H1 (cell line): ENCODE results near the gene LRCH1. TPM values are rescaled to one million over a fixed set of nuclear protein-coding genes. Genes with fewer than 3 reads are reported as not detected.

Experiments
- CTCF ChIA-PET: fragments of 300-600 bp; sonication (Branson Sonifier 250); formaldehyde crosslinking; loops from one replicate; lab custom pipeline; 2021; ENCODE audit not compliant: partially characterized antibody; lab: Charles Lee
- POLR2A ChIA-PET: fragments of 300-600 bp; sonication (Branson Sonifier 250); formaldehyde crosslinking; loops from one replicate; lab custom pipeline; 2021; ENCODE audit warnings: inconsistent platforms; ENCODE audit not compliant: partially characterized antibody; lab: Charles Lee
- DNase-seq, 2 experiments: peaks; one replicate each; pipeline versions ENCODE4 v3.0.0 to v3.0.0-alpha.2; 2010 to 2022; ENCODE audit warnings: low spot score in 2 of 2, low read depth in 1 of 2, mixed read lengths in 1 of 2
- FAIRE-seq: peaks from 2 replicates; lab custom pipeline; 2011; peaks lifted over from hg19 to GRCh38; lab: Jason Lieb, UNC
- H2AFZ ChIP-seq: 2 replicates; pipeline ENCODE4 v1.8.1; 2012; ENCODE audit warnings: low read length, inconsistent platforms
- H2AK5ac ChIP-seq: 2 replicates; pipeline ENCODE4 v1.6.1; 2013; ENCODE audit warnings: low read depth, low read length
- H2BK120ac ChIP-seq: replicated peaks from 2 replicates; pipeline ENCODE3; 2013; ENCODE audit warnings: low read depth, low read length, inconsistent platforms
- H2BK12ac ChIP-seq: 2 replicates; pipeline ENCODE4 v1.6.1; 2013; ENCODE audit warnings: low read depth, low read length
- H2BK15ac ChIP-seq: 2 replicates; pipeline ENCODE4 v1.6.1; 2013; ENCODE audit warnings: low read length
- H2BK20ac ChIP-seq: 2 replicates; pipeline ENCODE4 v1.6.1; 2013; ENCODE audit warnings: low read length
- H2BK5ac ChIP-seq: 2 replicates; pipeline ENCODE4 v1.6.1; 2013; ENCODE audit warnings: low read depth, low read length
- H3K14ac ChIP-seq: 2 replicates; pipeline ENCODE4 v1.6.1; 2013; ENCODE audit warnings: inconsistent platforms; ENCODE audit not compliant: insufficient read length
- H3K18ac ChIP-seq: 2 replicates; pipeline ENCODE4 v1.6.1; 2013; ENCODE audit warnings: low read length; ENCODE audit errors: extremely low read depth
- H3K23ac ChIP-seq: 2 replicates; pipeline ENCODE4 v1.6.1; 2013; ENCODE audit warnings: inconsistent platforms; ENCODE audit not compliant: insufficient read length
- H3K23me2 ChIP-seq: 2 replicates; pipeline ENCODE4 v1.6.1; 2013; ENCODE audit warnings: low read depth, low read length
- H3K27ac ChIP-seq: 2 replicates; pipeline ENCODE4 v1.6.1; 2011; ENCODE audit warnings: low read depth, low read length, inconsistent platforms
- H3K27me3 ChIP-seq, 4 experiments: replicated peaks in 1 of 4; 1 replicate in 1 of 4; 2 replicates in 3 of 4; pipeline versions ENCODE4 v1.6.1 to v1.8.1; 2011 to 2013; ENCODE audit warnings: low read length in 3 of 4, mild to moderate bottlenecking in 3 of 4, inconsistent platforms in 2 of 4, mixed read lengths in 2 of 4, moderate library complexity in 1 of 4; ENCODE audit not compliant: control insufficient read depth in 3 of 4, insufficient read depth in 3 of 4; ENCODE audit errors: extremely low read depth in 1 of 4
- H3K36me3 ChIP-seq, 4 experiments: 2 replicates each; pipeline versions ENCODE4 v1.6.1 to v1.8.1; 2011 to 2013; ENCODE audit warnings: mild to moderate bottlenecking in 4 of 4, low read length in 3 of 4, moderate library complexity in 2 of 4, control low read depth in 1 of 4, inconsistent platforms in 1 of 4; ENCODE audit not compliant: insufficient read depth in 4 of 4, control insufficient read depth in 2 of 4
- H3K4ac ChIP-seq: replicated peaks from 2 replicates; pipeline ENCODE3; 2013; ENCODE audit warnings: low read length, low read depth, mixed read lengths, inconsistent platforms; ENCODE audit not compliant: insufficient read length
- H3K4me1 ChIP-seq, 4 experiments: replicated peaks in 1 of 4; 1 replicate in 1 of 4; 2 replicates in 3 of 4; pipeline versions ENCODE4 v1.6.1 to v1.8.1; 2011 to 2013; ENCODE audit warnings: low read length in 3 of 4, inconsistent platforms in 2 of 4, mixed read lengths in 1 of 4; ENCODE audit not compliant: insufficient read depth in 4 of 4, control insufficient read depth in 3 of 4
- H3K4me2 ChIP-seq, 2 experiments: 2 replicates each; pipeline versions ENCODE4 v1.6.1 to v1.8.1; 2011 to 2013; ENCODE audit warnings: low read depth in 2 of 2, low read length in 2 of 2, control low read depth in 1 of 2, inconsistent platforms in 1 of 2, mild to moderate bottlenecking in 1 of 2; ENCODE audit not compliant: insufficient read depth in 1 of 2
- H3K4me3 ChIP-seq, 4 experiments: fragments of 200-600, 300-600 bp in 1 of 4; sonication (generic), shearing (Covaris generic), sonication (Bioruptor Twin) in 1 of 4; 2 replicates each; pipeline versions ENCODE4 v1.5.1 to v1.8.1; 2011 to 2016; ENCODE audit warnings: low read length in 4 of 4, low read depth in 3 of 4, control low read depth in 2 of 4, inconsistent platforms in 2 of 4, mild to moderate bottlenecking in 2 of 4, mixed read lengths in 1 of 4, moderate library complexity in 1 of 4; ENCODE audit not compliant: insufficient read depth in 2 of 4; ENCODE audit errors: extremely low read depth in 1 of 4
- H3K56ac ChIP-seq: replicated peaks from 2 replicates; pipeline ENCODE3; 2013; ENCODE audit warnings: low read depth, mild to moderate bottlenecking, mixed read lengths, low read length, inconsistent platforms; ENCODE audit not compliant: insufficient read length
- H3K79me1 ChIP-seq: 2 replicates; pipeline ENCODE4 v1.6.1; 2013; ENCODE audit warnings: low read depth, low read length, control low read depth
- H3K79me2 ChIP-seq, 2 experiments: 2 replicates each; pipeline versions ENCODE4 v1.6.1 to v1.8.1; 2012 to 2013; ENCODE audit warnings: low read length in 2 of 2, mild to moderate bottlenecking in 2 of 2, inconsistent platforms in 1 of 2; ENCODE audit not compliant: insufficient read depth in 2 of 2, control insufficient read depth in 1 of 2
- H3K9ac ChIP-seq, 4 experiments: replicated peaks in 1 of 4; 1 replicate in 1 of 4; 2 replicates in 3 of 4; pipeline versions ENCODE4 v1.6.1 to v1.8.1; 2011 to 2013; ENCODE audit warnings: low read depth in 3 of 4, low read length in 3 of 4, control low read depth in 2 of 4, mild to moderate bottlenecking in 2 of 4, moderate library complexity in 2 of 4, inconsistent platforms in 1 of 4; ENCODE audit errors: extremely low read depth in 1 of 4
- H3K9me3 ChIP-seq, 2 experiments: 2 replicates each; pipeline versions ENCODE4 v1.6.1 to v1.8.1; 2012 to 2013; ENCODE audit warnings: mild to moderate bottlenecking in 2 of 2, moderate library complexity in 2 of 2, control low read depth in 1 of 2, inconsistent platforms in 1 of 2, low read depth in 1 of 2, low read length in 1 of 2, mixed read lengths in 1 of 2; ENCODE audit not compliant: insufficient read depth in 2 of 2
- H4K20me1 ChIP-seq, 2 experiments: replicated peaks in 1 of 2; 2 replicates each; pipeline versions ENCODE3 to v1.8.1; 2011 to 2013; ENCODE audit warnings: inconsistent platforms in 2 of 2, low read length in 2 of 2, mild to moderate bottlenecking in 1 of 2; ENCODE audit not compliant: insufficient read depth in 2 of 2, control insufficient read depth in 1 of 2
- H4K5ac ChIP-seq: 2 replicates; pipeline ENCODE4 v1.6.1; 2013; ENCODE audit warnings: low read length, low read depth, mixed read lengths, inconsistent platforms; ENCODE audit not compliant: insufficient read length
- H4K8ac ChIP-seq: 2 replicates; pipeline ENCODE4 v1.8.0; 2013; ENCODE audit warnings: mild to moderate bottlenecking, moderate library complexity, low read length, inconsistent platforms; ENCODE audit not compliant: insufficient read depth; ENCODE audit errors: extremely low read depth
- H4K91ac ChIP-seq: replicated peaks from 2 replicates; pipeline ENCODE3; 2013; ENCODE audit warnings: low read length, mixed read lengths, inconsistent platforms; ENCODE audit not compliant: insufficient read length
- BACH1 ChIP-seq: IDR thresholded peaks from 2 replicates; pipeline ENCODE4 v1.6.1; 2012; ENCODE audit warnings: low read length, improper control_type of control experiment
- BCL11A ChIP-seq, 2 experiments: IDR thresholded peaks; one replicate each; pipeline ENCODE4 v1.6.1; 2011; ENCODE audit warnings: low read depth in 2 of 2, low read length in 2 of 2, mild to moderate bottlenecking in 2 of 2
- EP300 ChIP-seq, 2 experiments: IDR thresholded peaks; 1 replicate in 1 of 2; 2 replicates in 1 of 2; pipeline ENCODE4 v1.6.1; 2011 to 2012; ENCODE audit warnings: low read depth in 2 of 2, low read length in 2 of 2, mild to moderate bottlenecking in 2 of 2, borderline replicate concordance in 1 of 2, inconsistent platforms in 1 of 2, moderate library complexity in 1 of 2
- JUN ChIP-seq: IDR thresholded peaks from 2 replicates; pipeline ENCODE4 v1.6.1; 2011; ENCODE audit warnings: low read depth, mild to moderate bottlenecking, improper control_type of control experiment, low read length
- KDM1A ChIP-seq: fragments of 200-600, 300-600 bp; sonication (generic); IDR thresholded peaks from 2 replicates; pipeline ENCODE4 v1.7.1; 2016; ENCODE audit warnings: mild to moderate bottlenecking, low read length, borderline replicate concordance
- WGBS, 2 experiments: shearing (Covaris generic) in 1 of 2; methylation state at CpG; one replicate each; pipeline versions ENCODE4 v1.1.6 to v1.1.7; 2013 to 2015; ENCODE audit warnings: low lambda C conversion rate in 2 of 2, mixed read lengths in 2 of 2, inconsistent platforms in 1 of 2, low coverage in 1 of 2, missing lambda C conversion rate in 1 of 2; ENCODE audit not compliant: insufficient replicate concordance in 2 of 2, insufficient coverage in 1 of 2, insufficient read length in 1 of 2; ENCODE audit errors: extremely low coverage in 1 of 2, missing lambda C conversion rate in 1 of 2; 5-methylcytosine and 5-hydroxymethylcytosine counted together
- polyA plus RNA-seq, 7 experiments: library from polyadenylated mRNA; depleted of rRNA in 3 of 7; stranded (reverse) in 5 of 7; unstranded in 2 of 7; fragments of >200 nt in 5 of 7; fragments of 200-250 nt in 2 of 7; gene quantifications; 1 replicate in 5 of 7; 2 replicates in 1 of 7; 4 replicates in 1 of 7; pipeline versions ENCODE4 v1.2.1 to v1.2.3, GENCODE V29; 2011 to 2013; ENCODE audit warnings: missing spikeins in 2 of 7, mixed read lengths in 2 of 7
- total RNA-seq: library from RNA; stranded (reverse); fragmentation: NEBNext Ultra II Directional; extraction: Animal tissue kit (Norgen Biotek cat#: 25700); gene quantifications from 2 replicates; pipeline ENCODE4 v1.2.1, GENCODE V29; 2021

Gene LRCH1
- total and polyA plus RNA-seq, 2 of the 8 experiments (the other 6 are each of a cell fraction or from before 2014, with no cell fraction given), result 3.0 to 10.1 TPM

DNA sequence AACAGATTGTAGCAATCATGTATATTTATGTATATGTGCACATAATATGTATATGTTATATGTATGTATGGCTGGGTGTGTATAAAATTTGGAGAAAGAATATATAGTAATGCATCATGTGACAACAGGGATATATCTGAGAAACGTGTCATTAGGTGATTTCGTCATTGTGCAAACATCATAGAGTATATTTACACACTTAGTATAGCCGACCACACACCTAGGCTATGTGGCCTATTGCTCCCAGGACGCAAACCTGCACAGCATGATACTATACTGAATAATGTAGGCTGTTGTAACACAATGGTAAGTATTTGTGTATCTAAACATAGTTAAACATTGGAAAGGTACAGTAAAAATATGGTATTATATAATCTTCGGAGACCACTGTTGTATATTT lies 200.2 kb downstream of the LRCH1 start:
- no peaks in the 10 kb centered on the region for H3K9me3 ChIP-seq
- no peak overlapping the region for H4K8ac ChIP-seq
- TF ChIP-seq EP300 (IDR thresholded peaks at IDR 0.05; ENCODE audit: borderline replicate concordance in 1 of 2, low read depth in 2 of 2, low read length in 2 of 2) (no peak), BACH1 (no peak), BCL11A (IDR thresholded peaks at IDR 0.05; ENCODE audit: low read depth in 2 of 2, low read length in 2 of 2) (no peak), JUN (no peak), KDM1A (no peak)
- no peak overlapping the region for H2BK5ac ChIP-seq
- no peaks in the 10 kb centered on the region for H3K79me2 ChIP-seq
- H3K27ac ChIP-seq, result no peak overlapping the region
- no peak overlapping the region for H4K91ac ChIP-seq
- no peak overlapping the region for H3K18ac ChIP-seq
- H3K79me1 ChIP-seq, result no peaks in the 10 kb centered on the region
- H3K9ac ChIP-seq, result no peak overlapping the region
- H3K4me1 ChIP-seq, result no peaks in the 10 kb centered on the region
- H4K5ac ChIP-seq, result no peak overlapping the region
- no peak overlapping the region for H2BK15ac ChIP-seq
- H3K56ac ChIP-seq, result no peak overlapping the region
- H2BK20ac ChIP-seq, result no peak overlapping the region
- no peaks in the 10 kb centered on the region for H3K27me3 ChIP-seq
- H3K4me3 ChIP-seq, result no peak overlapping the region
- H3K23me2 ChIP-seq, result no peaks in the 10 kb centered on the region
- FAIRE-seq (no peak), DNase-seq (no peak)
- H3K14ac ChIP-seq, result no peak overlapping the region
- no peak overlapping the region for H2BK120ac ChIP-seq
- H3K4me2 ChIP-seq, result no peak overlapping the region
- WGBS, 2 experiments, result 93% methylated on average over 5 of the region's 5 CpGs; no CpG with 5 or more reads in 1 of the 2 experiments
- CTCF ChIA-PET, result interaction anchor here (1.0 kb wide), 1 partner anchor 78 kb away, joined by 3 read pairs; no protein-coding TSS in a partner anchor
- H3K4ac ChIP-seq, result no peak overlapping the region
- POLR2A ChIA-PET, result no interaction called here
- H2AFZ ChIP-seq, result no peak overlapping the region
- no peaks in the 10 kb centered on the region for H4K20me1 ChIP-seq
- H3K36me3 ChIP-seq, result no peaks in the 10 kb centered on the region
- no peak overlapping the region for H3K23ac ChIP-seq
- H2AK5ac ChIP-seq, result no peak overlapping the region
- no peak overlapping the region for H2BK12ac ChIP-seq
